Central memory CD4-positive, alpha-beta T cell (primary cell): ENCODE measurements around the gene FASTK.

Source experiments
- DNase-seq: peaks from one replicate; pipeline ENCODE4 v3.0.0; 2022

The FASTK gene

GRCh38 chr7:151117565-151117964 lies 37.0 kb upstream of the FASTK start:
- peak; percentile 69 for DNase-seq

GRCh38 chr7:151116603-151117440 lies 36.2 kb upstream of the FASTK start:
- DNase-seq: no peak

GRCh38 chr7:151115836-151116418 lies 35.3 kb upstream of the FASTK start:
- DNase-seq: no peak

GRCh38 chr7:151115121-151115835 lies 34.7 kb upstream of the FASTK start:
- DNase-seq: peak; percentile 27

- DNase-seq: no peak
Observed at GRCh38 chr7:151114151-151115090, 33.8 kb upstream of the FASTK start.

- DNase-seq: no peak
Observed at GRCh38 chr7:151113344-151114150, 32.9 kb upstream of the FASTK start.

GRCh38 chr7:151110941-151111645 lies 30.5 kb upstream of the FASTK start:
- DNase-seq: peak; percentile 62

- DNase-seq: no peak
Observed at GRCh38 chr7:151110236-151110940, 29.8 kb upstream of the FASTK start.

GRCh38 chr7:151109094-151110048 lies 28.8 kb upstream of the FASTK start:
- no peak for DNase-seq

GRCh38 chr7:151107882-151108281 lies 27.3 kb upstream of the FASTK start:
- DNase-seq: no peak

- DNase-seq: no peak
Observed at GRCh38 chr7:151104411-151105235, 24.0 kb upstream of the FASTK start.

- no peak for DNase-seq
Observed at GRCh38 chr7:151103973-151104372, 23.4 kb upstream of the FASTK start.

GRCh38 chr7:151102991-151103390 lies 22.4 kb upstream of the FASTK start:
- no peak for DNase-seq

GRCh38 chr7:151101621-151102396 lies 21.2 kb upstream of the FASTK start:
- DNase-seq: no peak

GRCh38 chr7:151100921-151101320 lies 20.3 kb upstream of the FASTK start:
- DNase-seq: no peak

GRCh38 chr7:151099486-151100211 lies 19.0 kb upstream of the FASTK start:
- DNase-seq: no peak
